GM13977 (cell line): ENCODE results near the gene TREH.

Experiments used
- DNase-seq: peaks from one replicate; pipeline ENCODE4 v3.0.0; 2012; ENCODE audit warnings: low spot score
- CTCF ChIP-seq: IDR thresholded peaks from 2 replicates; pipeline ENCODE4 v1.5.1; 2012; ENCODE audit warnings: mild to moderate bottlenecking, control low read depth; ENCODE audit not compliant: insufficient read depth; ENCODE audit errors: extremely low read depth, missing control alignments
- in situ Hi-C: fragments of 300-500 bp; cut with MboI; formaldehyde crosslinking; loops from one replicate; pipeline ENCODE4 v1.12.0; 2022; ENCODE audit warnings: low sequenced_read_pairs, low pct_unique_long_range_greater_than_20kb, mixed read lengths, inconsistent platforms; ENCODE audit not compliant: unreplicated experiment

Gene TREH

GRCh38 chr11:118663381-118663780 is 16.1 kb downstream of the TREH start:
- TF ChIP-seq CTCF: no peak
- DNase-seq: no peak
- in situ Hi-C loops: no loop called here

- no peak for TF ChIP-seq CTCF
- DNase-seq: no peak
- in situ Hi-C loops: no loop called here
Observed at GRCh38 chr11:118662401-118663271, 16.8 kb downstream of the TREH start.

DNA sequence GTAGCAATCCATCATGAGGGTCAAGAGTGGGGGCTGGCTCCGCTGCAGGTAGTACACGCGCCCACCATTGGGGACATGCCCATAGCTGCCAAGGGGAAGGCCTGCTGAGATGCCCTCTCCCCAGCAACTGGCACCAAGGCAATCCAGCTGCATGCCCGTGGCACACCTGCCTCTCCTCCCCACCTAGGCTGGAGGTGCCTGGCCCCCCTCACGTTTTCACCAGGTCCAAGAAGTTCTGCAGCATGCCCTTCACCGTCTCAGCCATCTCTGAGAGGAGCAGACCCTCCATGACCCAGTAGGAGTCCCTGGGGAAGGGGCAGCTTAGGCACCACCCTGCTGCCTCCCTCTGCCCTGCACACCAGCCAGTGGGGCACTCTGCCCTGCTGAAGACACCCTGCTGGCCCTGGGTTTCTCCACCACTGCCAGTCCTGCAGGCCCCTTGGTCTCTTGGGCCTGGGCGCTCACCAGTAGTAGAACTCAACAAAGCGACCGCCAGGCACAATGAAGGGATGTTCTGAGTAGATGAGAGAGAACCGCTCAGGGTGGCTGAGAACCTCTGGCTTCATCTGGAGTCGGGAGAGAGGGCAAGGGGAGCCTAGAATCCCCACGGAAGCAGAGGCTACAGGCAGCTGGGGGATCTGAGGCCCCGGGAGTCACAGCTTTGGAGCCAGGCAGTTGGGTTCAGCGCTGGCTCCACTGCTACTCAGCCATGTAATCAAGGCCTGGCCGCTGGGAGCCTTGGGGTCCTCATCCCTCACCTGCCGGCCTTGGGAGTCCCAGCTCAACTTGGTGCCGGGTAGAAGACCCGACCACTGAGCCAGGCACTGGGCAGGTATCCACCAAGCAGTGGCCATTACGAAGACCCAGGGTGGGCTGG is 17.8 kb downstream of the TREH start:
- TF ChIP-seq CTCF: no peak
- in situ Hi-C loops: no loop called here
- no peak for DNase-seq

DNA sequence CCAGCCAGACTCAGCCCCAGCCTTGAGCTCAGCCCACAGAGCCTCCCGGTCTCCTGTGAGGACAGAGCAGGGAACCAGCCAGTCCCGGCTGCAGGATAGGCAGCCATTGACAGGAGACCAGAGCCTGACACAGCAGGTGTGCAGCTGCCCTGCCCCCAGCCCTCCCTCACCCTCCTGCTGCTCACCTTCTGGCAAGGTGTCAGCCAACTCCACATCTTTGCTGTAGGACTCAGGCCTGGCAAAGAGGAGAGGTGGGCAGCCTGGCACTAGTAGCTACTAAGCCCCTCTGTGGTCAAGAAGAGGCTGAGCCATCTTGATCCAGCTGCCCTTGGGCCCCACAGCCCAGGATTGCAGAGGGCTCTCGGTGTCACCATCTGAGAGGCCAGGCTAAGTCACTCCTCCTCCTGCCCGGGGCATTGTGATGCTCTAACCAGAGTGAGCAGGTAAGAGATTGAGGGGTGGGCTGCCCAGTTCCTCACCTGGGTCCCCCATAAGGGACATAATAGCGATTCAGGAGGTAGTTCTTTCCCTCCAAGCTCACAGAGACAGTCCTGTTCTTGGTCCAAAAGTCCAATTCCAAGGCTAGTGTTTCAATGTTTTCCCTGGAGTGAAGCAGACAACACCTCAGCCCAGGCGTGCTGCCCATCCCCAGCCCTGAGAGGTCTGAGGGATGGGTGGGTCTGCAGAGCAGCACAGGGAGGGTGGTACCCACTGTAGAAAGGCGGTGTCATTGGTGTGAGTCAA is 18.6 kb downstream of the TREH start:
- in situ Hi-C loops: no loop called here
- no peak for DNase-seq

GRCh38 chr11:118659953-118660680 is 19.3 kb downstream of the TREH start:
- TF ChIP-seq CTCF: no peak
- DNase-seq: no peak
- in situ Hi-C loops: no loop called here

More for the DNA sequence above, 18.6 kb downstream of the TREH start:
- TF ChIP-seq CTCF: no peak
